SU-DHL-6 (cell line): ENCODE results near the gene ANXA10.

ENCODE experiments used
- H2AFZ ChIP-seq: fragments of 200-600 bp; sonication (generic); 2 replicates; pipeline ENCODE4 v1.6.1; 2014; ENCODE audit warnings: low read depth, mild to moderate bottlenecking, moderate library complexity, mixed read lengths, antibody characterized with exemption, low read length; ENCODE audit not compliant: severe bottlenecking
- H3F3A ChIP-seq: fragments of 200-600 bp; shearing (Covaris generic); 2 replicates; pipeline ENCODE4 v1.6.0; 2016; ENCODE audit warnings: antibody characterized with exemption, mild to moderate bottlenecking; ENCODE audit not compliant: insufficient read depth
- H3K27ac ChIP-seq: fragments of 200-600 bp; sonication (generic); 2 replicates; pipeline ENCODE4 v1.5.1; 2016; ENCODE audit warnings: low read depth, mild to moderate bottlenecking, low read length, moderate library complexity, mixed read lengths
- H3K27me3 ChIP-seq: fragments of 200-600 bp; sonication (generic), shearing (Covaris generic); 2 replicates; pipeline ENCODE4 v1.6.0; 2014; ENCODE audit warnings: mild to moderate bottlenecking, low read length
- H3K36me3 ChIP-seq: fragments of 200-600 bp; sonication (generic); 2 replicates; pipeline ENCODE4 v1.6.1; 2014; ENCODE audit warnings: mild to moderate bottlenecking, low read length, mixed read lengths
- H3K4me2 ChIP-seq: fragments of 300-600, 200-600 bp; shearing (Covaris generic), sonication (generic); 2 replicates; pipeline ENCODE4 v1.6.0; 2014; ENCODE audit warnings: low read length, low read depth, mild to moderate bottlenecking; ENCODE audit not compliant: poor library complexity, severe bottlenecking
- H3K4me3 ChIP-seq: fragments of 200-600 bp; sonication (generic); 2 replicates; pipeline ENCODE4 v1.5.1; 2014; ENCODE audit warnings: antibody characterized with exemption, low read length, mild to moderate bottlenecking, mixed read lengths; ENCODE audit not compliant: insufficient read depth, poor library complexity, severe bottlenecking
- H3K79me2 ChIP-seq: fragments of 200-600 bp; sonication (generic); 2 replicates; pipeline ENCODE4 v1.6.1; 2014; ENCODE audit warnings: mild to moderate bottlenecking, low read length, moderate library complexity; ENCODE audit not compliant: insufficient read depth
- H3K9ac ChIP-seq: fragments of 200-600 bp; sonication (generic); 2 replicates; pipeline ENCODE4 v1.7.0; 2014; ENCODE audit warnings: mild to moderate bottlenecking, low read length
- H3K9me2 ChIP-seq: fragments of 200-600 bp; sonication (generic); replicated peaks from 2 replicates; pipeline ENCODE4 v1.6.1; 2014; ENCODE audit warnings: low read length; ENCODE audit not compliant: insufficient read depth
- H3K9me3 ChIP-seq: fragments of 200-600 bp; sonication (generic); 2 replicates; pipeline ENCODE4 v1.6.1; 2014; ENCODE audit warnings: low read length, mixed read lengths; ENCODE audit not compliant: insufficient read depth
- H4K20me1 ChIP-seq: fragments of 200-600 bp; sonication (generic); 2 replicates; pipeline ENCODE4 v1.6.1; 2014; ENCODE audit warnings: low read depth, mild to moderate bottlenecking, antibody characterized with exemption, low read length, moderate library complexity, mixed read lengths
- CTCF ChIP-seq: fragments of 200-600 bp; sonication (generic); IDR thresholded peaks from one replicate; pipeline ENCODE4 v1.5.1; 2017; ENCODE audit warnings: antibody characterized with exemption, mild to moderate bottlenecking, low read length, moderate library complexity; ENCODE audit not compliant: insufficient read depth, poor library complexity, severe bottlenecking
- EZH2phosphoT487 ChIP-seq: fragments of 200-600 bp; sonication (generic), shearing (Covaris generic); conservative IDR thresholded peaks from 2 replicates; pipeline ENCODE4 v1.6.1; 2018; ENCODE audit warnings: mild to moderate bottlenecking, antibody characterized with exemption, low read length, moderate library complexity, mixed read lengths

Gene ANXA10

GRCh38 chr4:168051526-168051925 lies 40.8 kb upstream of the ANXA10 start:
- Histone ChIP-seq H3K4me3 (no peak overlapping the region), H2AFZ (no peak overlapping the region), H3K36me3 (no peaks in the 10 kb centered on the region), H3K79me2 (no peaks in the 10 kb centered on the region), H3K9ac (no peak overlapping the region), H3F3A (no peaks in the 10 kb centered on the region), H3K9me2 (no peaks in the 10 kb centered on the region), H3K4me2 (no peak overlapping the region), H3K9me3 (no peaks in the 10 kb centered on the region), H3K27me3 (no peaks in the 10 kb centered on the region), H4K20me1 (no peaks in the 10 kb centered on the region), H3K27ac (no peak overlapping the region)
- TF ChIP-seq CTCF (no peak), EZH2phosphoT487 (no peak)

GRCh38 chr4:168057412-168057811 lies 34.9 kb upstream of the ANXA10 start:
- Histone ChIP-seq H3K36me3 (no peaks in the 10 kb centered on the region), H3K4me3 (no peak overlapping the region), H4K20me1 (no peaks in the 10 kb centered on the region), H3F3A (no peaks in the 10 kb centered on the region), H3K27ac (no peak overlapping the region), H3K9me2 (no peaks in the 10 kb centered on the region), H3K27me3 (no peaks in the 10 kb centered on the region), H3K4me2 (no peak overlapping the region), H3K9me3 (0 out of 2 replicates have a peak, but pooled peaks cover 6% of the 10 kb centered on the region), H2AFZ (no peak overlapping the region), H3K79me2 (no peaks in the 10 kb centered on the region), H3K9ac (no peak overlapping the region)
- TF ChIP-seq EZH2phosphoT487 (no peak), CTCF (no peak)

- TF ChIP-seq EZH2phosphoT487 = no peak
- TF ChIP-seq CTCF = no peak
- H3K9me2 ChIP-seq = no peaks in the 10 kb centered on the region
Observed at GRCh38 chr4:168059251-168059650, 33.1 kb upstream of the ANXA10 start.

More at GRCh38 chr4:168059251-168059650, 33.1 kb upstream of the ANXA10 start:
- no peak overlapping the region for H2AFZ ChIP-seq
- H3K9ac ChIP-seq = no peak overlapping the region
- no peaks in the 10 kb centered on the region for H3K79me2 ChIP-seq
- no peak overlapping the region for H3K4me3 ChIP-seq
- no peak overlapping the region for H3K27ac ChIP-seq
- H3K36me3 ChIP-seq = no peaks in the 10 kb centered on the region
- H3F3A ChIP-seq = no peaks in the 10 kb centered on the region
- no peaks in the 10 kb centered on the region for H3K27me3 ChIP-seq
- 0 out of 2 replicates have a peak, but pooled peaks cover 6% of the 10 kb centered on the region for H3K9me3 ChIP-seq
- no peaks in the 10 kb centered on the region for H4K20me1 ChIP-seq
- H3K4me2 ChIP-seq = no peak overlapping the region
